Left ventricle myocardium inferior (tissue), 1 donor: ENCODE results near the gene PIAS2. TPM values are rescaled to one million over a fixed set of nuclear protein-coding genes. Genes with fewer than 3 reads are reported as not detected.

Experiments used
- DNase-seq: peaks from one replicate; pipeline ENCODE4 v3.0.0-alpha.2; 2020
- H3K27ac ChIP-seq: fragments of 200-600 bp; replicated peaks from 2 replicates; pipeline ENCODE4 v1.8.0; 2021
- H3K27me3 ChIP-seq: fragments of 200-600 bp; 2 replicates; pipeline ENCODE4 v1.8.0; 2021; ENCODE audit warnings: low read depth
- H3K36me3 ChIP-seq: fragments of 200-600 bp; 2 replicates; pipeline ENCODE4 v1.8.0; 2021
- H3K4me1 ChIP-seq: fragments of 200-600 bp; 2 replicates; pipeline ENCODE4 v1.8.0; 2021
- H3K4me3 ChIP-seq: fragments of 200-600 bp; 2 replicates; pipeline ENCODE4 v1.8.0; 2021; ENCODE audit warnings: mild to moderate bottlenecking, moderate library complexity
- H3K9me3 ChIP-seq: fragments of 200-600 bp; replicated peaks from 2 replicates; pipeline ENCODE4 v1.8.0; 2021
- CTCF ChIP-seq: fragments of 200-600 bp; IDR thresholded peaks from 2 replicates; pipeline ENCODE4 v1.8.0; 2021; ENCODE audit warnings: antibody characterized with exemption, mild to moderate bottlenecking, borderline replicate concordance
- intact Hi-C: fragments of 100-400 bp; cut with micrococcal nuclease; formaldehyde crosslinking; loops from one replicate; pipeline ENCODE4 v1.11.0; 2022
- total RNA-seq: library from RNA; stranded (reverse); fragmentation: NEBNext Ultra II Directional; extraction: Animal tissue kit (Norgen Biotek cat#: 25700); gene quantifications from one replicate; pipeline ENCODE4 v1.2.1, GENCODE V29; 2021
- donor health status: DM: no; HTN: yes; CAD: no; lungs with severe emphysema.

PIAS2 gene
- total RNA-seq, 1 donor from 2014 or later, result 33.2 TPM

GRCh38 chr18:46768166-46768921 is 149.0 kb downstream of the PIAS2 start:
- peak; percentile 68 for DNase-seq
- intact Hi-C loops, result no loop called here
- Histone ChIP-seq H3K27ac (peak overlapping the region; percentile 73), H3K36me3 (no peaks in the 10 kb centered on the region), H3K4me1 (peaks cover 22% of the 10 kb centered on the region), H3K4me3 (no peak overlapping the region), H3K27me3 (no peaks in the 10 kb centered on the region), H3K9me3 (no peaks in the 10 kb centered on the region)
- TF ChIP-seq CTCF, result no peak

- Histone ChIP-seq H3K9me3 (no peaks in the 10 kb centered on the region), H3K36me3 (no peaks in the 10 kb centered on the region), H3K27ac (no peak overlapping the region), H3K4me1 (peaks cover 33% of the 10 kb centered on the region), H3K27me3 (no peaks in the 10 kb centered on the region), H3K4me3 (no peak overlapping the region)
- TF ChIP-seq CTCF, result no peak
- no peak for DNase-seq
- intact Hi-C loops, result no loop called here
Observed at GRCh38 chr18:46767217-46767616, 150.1 kb downstream of the PIAS2 start.

- Histone ChIP-seq H3K4me3 (no peak overlapping the region), H3K27me3 (peaks cover 13% of the 10 kb centered on the region), H3K27ac (no peak overlapping the region), H3K9me3 (no peaks in the 10 kb centered on the region), H3K36me3 (no peaks in the 10 kb centered on the region), H3K4me1 (peaks cover 50% of the 10 kb centered on the region)
- no peak for DNase-seq
- intact Hi-C loops, result no loop called here
- no peak for TF ChIP-seq CTCF
Observed at GRCh38 chr18:46764586-46764985, 152.7 kb downstream of the PIAS2 start.

GRCh38 chr18:46761059-46761769 is 156.1 kb downstream of the PIAS2 start:
- intact Hi-C loops, result no loop called here
- peak overlapping the region; percentile 55 for H3K27ac ChIP-seq
- peaks cover 53% of the 10 kb centered on the region for H3K4me1 ChIP-seq
- H3K9me3 ChIP-seq, result no peaks in the 10 kb centered on the region
- no peak for DNase-seq
- no peaks in the 10 kb centered on the region for H3K36me3 ChIP-seq
- TF ChIP-seq CTCF, result no peak
- peaks cover 44% of the 10 kb centered on the region for H3K27me3 ChIP-seq
- H3K4me3 ChIP-seq, result no peak overlapping the region

GRCh38 chr18:46759890-46760289 is 157.4 kb downstream of the PIAS2 start:
- DNase-seq, result no peak
- no peak overlapping the region for H3K4me3 ChIP-seq
- no peak overlapping the region for H3K27ac ChIP-seq
- H3K36me3 ChIP-seq, result no peaks in the 10 kb centered on the region
- H3K4me1 ChIP-seq, result peaks cover 67% of the 10 kb centered on the region
- intact Hi-C loops, result no loop called here
- no peaks in the 10 kb centered on the region for H3K9me3 ChIP-seq
- no peak for TF ChIP-seq CTCF
- peaks cover 57% of the 10 kb centered on the region for H3K27me3 ChIP-seq
